ENCODE data around the gene SIGLEC8.
"Not testable (repeated sequence)": the region's sequence is repeated elsewhere in the genome, so short reads cannot be mapped to it uniquely, and the experiment has no call there.

The SIGLEC8 gene

DNA sequence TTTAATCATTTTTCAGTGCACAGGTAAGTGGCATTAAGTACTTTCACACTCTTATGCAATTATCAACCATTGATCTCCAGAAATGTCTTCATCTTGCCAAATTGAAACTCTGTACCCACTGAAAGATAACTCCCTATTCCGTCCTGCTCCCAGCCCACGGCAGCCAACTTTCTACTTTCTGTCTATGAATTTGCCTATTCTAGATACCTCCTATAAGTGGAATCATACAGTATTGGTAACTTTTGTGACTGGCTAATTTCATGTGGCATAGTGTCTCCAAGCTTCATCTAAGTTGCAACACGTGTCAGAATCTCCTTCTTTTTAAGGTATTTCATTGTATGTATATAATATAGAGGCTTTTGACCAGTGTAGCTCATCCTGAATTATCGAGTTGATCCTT lies 14.4 kb upstream of the SIGLEC8 start:
- DNase-seq, result no peak

DNA sequence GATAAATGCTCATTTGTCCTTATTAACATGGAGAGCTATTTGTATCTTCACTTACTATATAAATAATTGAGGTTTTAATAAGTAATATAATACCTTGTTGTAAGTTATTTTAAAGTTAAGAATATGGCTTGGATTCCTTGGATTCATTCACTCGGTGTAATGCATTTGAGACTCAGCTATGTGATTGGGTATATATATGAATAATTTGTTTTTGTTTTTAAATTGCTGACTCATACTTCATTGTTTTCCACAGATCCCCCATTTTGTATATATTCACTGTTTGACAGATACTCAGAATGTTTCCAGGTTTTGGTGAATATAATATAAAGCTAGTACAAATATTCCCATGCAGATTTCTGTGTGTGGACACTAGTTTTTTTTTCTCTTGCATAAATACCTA lies 13.3 kb upstream of the SIGLEC8 start:
- no peak for DNase-seq

DNA sequence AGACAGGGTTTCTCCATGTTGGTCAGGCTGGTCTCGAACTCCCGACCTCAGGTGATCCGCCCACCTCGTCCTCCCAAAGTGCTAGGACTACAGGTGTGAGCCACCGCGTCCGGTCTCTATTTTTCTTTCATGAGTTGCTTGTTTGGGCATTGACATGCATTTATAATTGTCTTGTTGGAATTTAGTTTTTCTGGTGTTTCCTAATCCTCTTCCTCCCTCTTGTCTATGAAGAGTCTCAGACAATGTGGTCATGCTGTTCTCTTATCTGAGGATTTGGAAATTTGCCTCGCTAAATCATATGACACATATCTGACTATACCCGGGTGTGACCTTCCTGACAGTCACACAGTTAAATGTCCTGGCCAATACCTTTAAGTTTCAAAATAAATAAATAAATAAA lies 12.7 kb upstream of the SIGLEC8 start:
- DNase-seq, result no peak

DNA sequence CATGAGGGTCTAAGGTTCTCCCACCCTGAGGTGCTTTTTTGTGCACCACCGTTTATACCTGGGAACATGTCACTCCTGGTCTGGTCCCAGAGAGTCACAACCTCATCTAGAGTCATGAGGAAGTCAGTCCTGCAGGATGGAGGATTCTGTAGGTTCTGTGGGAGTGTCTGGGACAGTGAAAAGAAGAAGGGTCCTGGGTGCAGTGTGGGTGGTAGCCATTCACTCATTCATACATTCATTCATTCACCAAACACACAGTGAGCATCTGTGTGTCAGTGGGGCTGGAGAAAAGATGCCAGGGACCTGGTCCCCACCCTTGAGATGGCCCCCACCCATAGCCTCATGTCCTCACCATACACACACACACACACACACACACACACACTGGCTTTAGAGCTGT lies 11.4 kb upstream of the SIGLEC8 start:
- no peak for DNase-seq

DNA sequence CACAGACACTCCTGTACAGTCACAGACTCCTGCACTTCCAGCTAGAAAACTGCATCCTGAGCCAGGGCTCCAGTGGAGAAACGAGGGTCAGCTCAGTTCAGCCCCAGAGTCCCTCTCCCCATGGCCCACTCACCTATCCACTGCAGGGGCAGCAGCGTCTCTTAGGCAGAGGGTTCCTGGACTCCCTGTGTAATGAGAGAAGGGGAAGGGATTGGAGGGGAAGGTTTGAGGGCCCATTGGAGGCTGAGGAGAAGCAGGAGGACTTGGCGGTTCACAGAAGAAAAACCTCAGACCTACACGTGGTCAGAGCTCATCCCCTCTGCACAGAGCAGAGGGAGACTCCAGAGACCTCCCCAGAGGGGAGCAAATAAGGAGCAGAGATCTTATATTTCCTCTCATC lies 10.9 kb upstream of the SIGLEC8 start:
- no peak for DNase-seq

DNA sequence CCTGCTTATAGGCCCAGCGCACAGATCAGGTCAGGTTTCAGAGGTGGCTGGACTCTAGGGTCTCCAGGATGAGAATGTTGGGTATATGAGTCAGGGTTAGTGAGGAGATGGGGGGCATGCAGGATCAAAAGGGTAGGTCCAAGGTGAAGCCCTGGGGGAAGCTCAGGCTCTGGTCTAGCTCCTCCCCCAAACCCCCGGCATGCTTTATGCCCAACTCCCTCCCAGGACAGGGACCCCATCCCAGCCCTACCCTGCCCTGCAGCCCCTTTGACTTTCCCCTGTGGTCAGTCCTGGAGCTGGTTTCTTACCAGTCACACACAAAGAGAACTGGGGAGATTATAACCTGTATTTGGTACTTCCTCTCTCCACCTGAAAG lies 10.3 kb upstream of the SIGLEC8 start:
- no peak for DNase-seq

DNA sequence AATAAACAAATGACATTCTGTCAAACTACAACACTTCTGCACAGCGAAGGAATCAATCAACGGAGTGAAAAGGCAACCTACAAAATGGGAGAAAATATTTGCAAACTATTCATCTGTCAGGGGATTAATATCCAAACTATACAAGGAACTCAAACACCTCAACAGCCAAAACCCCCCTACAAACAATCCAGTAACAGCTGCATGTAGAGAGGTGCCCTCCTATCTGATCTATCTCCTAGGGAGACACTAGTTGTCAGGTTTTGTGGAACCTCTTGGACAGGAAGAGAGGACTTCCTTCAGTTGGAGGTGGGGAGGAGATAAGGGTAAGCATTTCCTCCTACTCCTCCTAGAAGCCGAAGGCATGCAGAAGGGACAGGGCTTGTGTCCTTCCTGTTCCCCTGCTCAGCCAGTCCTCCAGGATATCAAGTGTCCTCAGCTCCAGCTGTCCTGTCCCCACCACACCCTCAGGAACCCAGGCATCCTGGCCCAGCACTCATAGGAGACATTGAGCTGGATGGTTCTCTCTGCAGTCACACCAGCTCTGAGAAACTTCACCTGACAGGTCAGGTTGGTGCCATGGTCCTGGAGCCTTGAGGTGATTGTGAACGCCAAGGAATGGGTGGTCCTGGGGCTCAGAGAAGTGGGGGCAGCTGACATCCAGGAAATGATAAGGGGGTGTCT lies 9.8 kb upstream of the SIGLEC8 start:
- DNase-seq, result no peak

DNA sequence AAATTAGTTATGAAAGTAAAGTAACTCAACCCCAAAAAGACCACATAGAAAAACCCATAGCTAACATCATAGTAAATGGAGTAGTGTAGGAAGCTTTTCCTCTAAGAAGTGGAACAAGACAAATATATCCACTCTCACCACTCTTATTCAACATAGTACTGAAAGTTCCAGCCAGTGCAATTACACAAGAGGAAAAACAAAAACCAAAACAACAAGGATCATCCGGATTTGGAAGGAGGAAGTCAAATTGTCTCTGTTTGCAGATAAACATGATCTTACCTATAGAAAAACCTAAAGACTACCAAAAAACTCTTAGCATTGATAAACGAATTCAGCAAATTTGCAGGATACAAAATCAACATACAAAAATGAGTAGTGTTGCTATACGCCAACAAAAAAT lies 8.5 kb upstream of the SIGLEC8 start:
- no peak for DNase-seq

DNA sequence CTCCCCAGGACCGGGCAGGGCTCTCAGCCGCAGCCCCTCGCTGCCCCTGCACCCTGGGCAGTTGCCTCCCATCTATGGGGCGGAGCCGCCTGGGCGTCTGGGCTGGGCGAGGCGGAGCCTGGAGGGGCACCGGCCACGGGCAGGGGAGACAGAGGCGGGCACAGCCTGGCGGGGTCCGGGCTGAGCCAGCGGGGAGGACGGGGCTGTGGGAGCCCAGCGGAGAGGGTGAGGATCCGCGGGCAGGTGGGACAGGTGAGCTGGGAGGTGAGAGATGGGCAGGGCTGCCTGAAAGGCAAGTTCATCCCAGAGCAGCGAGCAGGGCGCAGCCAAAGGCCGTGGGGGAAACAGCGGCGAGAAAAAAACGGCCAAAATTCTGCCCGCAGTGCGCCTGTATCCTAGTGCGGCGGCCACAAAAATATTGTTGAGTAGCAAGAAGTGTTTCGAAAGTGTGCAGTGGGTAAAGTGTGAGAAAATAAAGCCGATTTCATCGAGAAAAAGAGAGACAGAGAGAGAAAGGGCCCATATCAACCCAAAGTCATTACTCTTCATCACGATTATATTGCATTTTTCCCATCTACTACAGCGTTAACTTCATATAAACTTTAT lies 5.8 kb upstream of the SIGLEC8 start:
- DNase-seq, result not testable (repeated sequence)

DNA sequence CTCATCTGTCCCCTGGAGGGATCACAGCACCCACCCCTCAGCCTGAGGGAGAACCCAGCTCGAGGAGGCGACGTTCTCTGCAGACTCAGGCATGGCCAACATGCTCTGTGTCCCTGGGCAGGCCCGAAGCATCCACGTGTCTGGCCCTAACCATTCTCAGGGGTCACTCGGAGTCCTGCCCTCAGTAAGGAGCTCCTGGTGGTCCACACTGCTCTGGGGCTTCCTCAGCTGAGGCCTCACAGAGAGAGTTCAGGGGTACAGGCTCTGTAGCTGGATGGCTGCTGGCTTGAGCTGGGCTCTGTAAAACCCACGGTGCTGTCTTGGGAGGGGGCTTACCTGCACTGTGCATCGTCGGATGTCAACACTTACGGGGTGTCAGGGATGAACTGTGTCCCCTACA lies 4.4 kb upstream of the SIGLEC8 start:
- DNase-seq, result no peak

DNA sequence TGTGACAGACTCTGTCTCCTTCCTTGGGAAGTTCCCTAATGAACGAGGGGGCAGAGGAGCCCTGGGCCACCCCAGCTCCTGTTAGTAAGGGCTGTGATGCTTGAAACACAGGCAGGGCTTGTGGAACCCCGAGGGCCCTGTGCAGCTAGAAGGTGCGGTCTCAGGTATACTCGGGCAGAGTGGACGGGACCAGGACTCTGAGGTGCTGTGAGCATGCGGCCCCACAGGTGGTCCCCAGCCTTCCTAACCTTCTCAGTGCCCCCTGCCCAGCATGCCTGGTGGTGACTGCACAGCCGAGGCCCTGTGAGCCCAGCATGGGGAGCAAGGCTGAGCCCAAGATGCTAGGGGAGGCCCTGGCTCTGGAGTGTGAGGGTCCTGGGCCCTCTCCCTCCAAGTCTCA lies 4.0 kb upstream of the SIGLEC8 start:
- no peak for DNase-seq

DNA sequence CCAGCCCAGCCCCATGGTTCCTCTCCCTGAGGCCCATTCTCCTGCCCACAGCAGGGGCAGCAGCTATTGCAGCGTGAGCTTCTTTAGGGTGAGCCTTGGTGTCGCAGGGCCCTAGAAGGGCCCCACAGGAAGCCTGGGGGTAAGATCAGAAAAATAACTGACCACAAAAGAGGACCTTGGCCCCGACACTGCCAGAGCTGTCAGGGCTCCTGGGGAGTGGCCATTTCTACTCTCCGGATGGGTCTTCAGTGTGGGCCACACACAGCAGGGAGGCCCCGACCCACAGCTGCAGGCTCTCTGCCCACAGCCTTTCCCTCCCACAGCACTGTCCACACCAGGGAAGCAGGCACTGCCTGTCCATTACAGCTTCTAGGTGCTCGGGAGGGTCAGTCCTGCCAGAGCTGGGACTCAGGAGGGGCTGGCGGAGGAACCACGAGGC lies 3.5 kb upstream of the SIGLEC8 start:
- no peak for DNase-seq

DNA sequence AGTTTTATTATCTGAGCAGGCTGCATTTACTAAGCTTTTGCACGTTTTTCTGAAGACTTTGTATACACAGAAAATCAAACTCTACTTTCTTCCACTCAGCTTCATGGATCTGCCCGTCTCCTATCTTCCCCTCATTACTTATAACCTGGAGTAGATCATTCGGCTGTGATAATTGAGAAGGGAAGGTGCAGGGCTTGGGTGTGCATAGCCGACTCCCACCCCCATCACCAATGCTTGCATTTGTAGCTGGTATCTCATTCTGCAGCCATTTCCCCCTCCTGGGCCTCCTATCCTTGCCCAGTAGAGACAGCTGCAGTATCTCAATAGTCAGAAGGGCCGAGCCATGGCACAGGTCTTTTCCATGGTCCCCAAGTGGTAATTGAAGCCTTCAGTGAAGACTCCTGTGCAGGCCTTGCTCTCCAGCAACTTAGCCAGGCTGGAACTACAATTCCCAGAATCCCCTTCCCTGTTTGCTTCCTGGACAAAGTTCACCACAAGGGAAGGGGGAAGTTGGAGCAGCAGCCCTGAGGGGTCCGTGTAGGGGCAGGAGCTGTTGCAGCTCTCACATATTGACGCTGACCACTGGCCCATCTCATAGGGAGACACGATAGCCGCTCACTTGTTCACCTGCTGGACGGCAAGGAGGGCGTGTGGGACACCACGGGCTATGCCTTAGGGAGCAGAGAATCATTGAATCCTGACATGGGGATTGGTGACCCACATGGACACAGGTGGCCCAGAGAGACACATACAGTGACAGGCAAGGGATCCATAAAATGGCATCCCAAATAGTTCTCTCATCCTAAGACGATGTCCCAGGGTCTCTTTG lies 2.1 kb upstream of the SIGLEC8 start:
- DNase-seq, result no peak

DNA sequence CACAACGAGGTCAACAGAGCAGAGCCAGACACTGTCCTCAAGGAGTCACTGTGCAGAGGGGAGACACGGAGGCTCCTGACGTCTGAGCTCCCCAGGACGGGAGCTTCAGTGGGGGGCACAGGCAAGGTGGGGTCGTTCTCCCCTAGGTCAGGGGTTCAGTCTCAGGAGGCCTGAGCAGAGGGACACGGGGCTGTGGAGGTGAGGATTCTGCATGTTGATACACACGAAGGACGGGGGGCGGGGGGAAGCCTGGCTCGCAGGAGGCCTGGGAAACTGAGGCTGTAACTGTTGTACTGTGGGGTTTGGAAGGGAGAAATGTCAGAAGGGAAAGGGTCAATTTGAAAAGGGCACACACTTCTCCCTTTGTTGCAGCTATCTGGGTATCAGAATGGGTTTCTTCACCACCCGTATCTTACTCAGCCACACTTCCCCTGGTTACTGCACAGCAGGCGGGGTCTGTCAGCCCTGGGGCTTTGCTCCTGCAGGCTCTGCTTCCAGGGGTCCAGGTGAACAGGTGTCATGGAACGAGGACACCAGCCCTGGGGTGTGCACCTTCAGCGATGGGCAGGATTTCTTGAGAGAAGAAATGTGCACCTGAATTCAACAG lies 748 bp upstream of the SIGLEC8 start:
- DNase-seq, result no peak

DNA sequence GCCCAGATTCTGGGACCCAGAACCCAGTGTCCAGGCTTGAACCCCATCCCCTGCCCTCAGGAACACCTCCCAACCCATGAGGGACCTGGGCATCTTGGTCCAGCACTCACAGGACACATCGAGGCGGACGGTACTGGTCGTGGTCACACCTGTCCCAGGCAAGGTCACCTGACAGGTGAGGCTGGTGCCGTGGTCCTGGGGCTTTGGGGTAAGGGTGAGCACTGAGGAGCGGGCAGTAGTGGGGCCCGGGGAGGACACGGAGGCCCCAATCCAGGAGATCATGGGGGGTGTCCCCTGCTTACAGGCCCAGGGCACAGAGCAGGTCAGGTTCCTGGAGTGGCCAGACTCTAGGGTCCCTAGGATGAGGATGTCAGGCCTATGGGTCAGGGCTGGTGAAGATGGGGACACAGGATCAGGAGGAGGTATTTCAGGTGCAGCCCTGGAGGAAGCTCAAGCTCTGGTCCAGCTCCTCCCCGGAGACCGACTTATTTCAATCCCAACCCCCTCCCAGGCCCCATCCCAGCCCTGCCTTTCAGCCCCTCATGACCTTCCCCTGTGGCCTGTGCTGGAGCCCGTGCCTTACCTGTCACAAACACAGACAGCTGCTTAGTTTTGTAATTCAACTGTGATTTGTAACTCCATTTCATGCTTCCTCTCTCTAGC lies 772 bp downstream of the SIGLEC8 start:
- DNase-seq, result no peak

DNA sequence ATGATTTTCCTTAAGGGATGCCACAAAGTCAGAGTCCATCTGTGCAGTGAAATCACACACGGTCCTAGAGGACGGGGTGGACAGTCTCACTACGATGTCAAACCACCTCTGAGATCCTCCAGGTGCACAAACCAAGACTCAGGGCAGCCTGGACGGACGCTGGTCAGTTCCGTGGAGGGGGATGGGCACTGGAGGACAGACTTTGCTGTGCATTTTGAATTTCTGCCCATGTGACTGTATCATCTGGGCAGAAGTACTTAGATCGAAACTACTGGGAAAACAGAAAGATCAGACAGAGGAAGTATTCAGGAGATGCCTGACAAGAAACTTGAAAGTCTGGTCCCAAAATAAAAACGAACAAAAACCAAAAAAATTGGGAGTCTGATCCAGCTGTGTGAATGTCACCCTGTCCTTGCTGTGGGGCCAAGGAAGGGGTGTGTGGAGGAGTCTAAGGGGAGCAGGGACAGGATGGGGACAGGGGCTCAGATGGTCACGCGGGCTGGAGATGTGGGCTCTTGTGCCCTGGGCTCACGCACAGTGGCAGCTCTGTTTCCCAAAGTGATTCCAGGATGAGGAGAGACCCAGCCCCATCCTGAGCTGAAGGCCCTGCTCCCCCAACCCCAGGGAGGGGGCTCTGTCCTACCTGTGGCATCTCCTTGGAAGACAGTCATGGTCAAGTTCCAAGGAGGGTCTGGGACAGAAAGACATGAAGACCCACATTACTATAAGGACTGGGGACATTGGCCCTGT lies 1.5 kb downstream of the SIGLEC8 start:
- no peak for DNase-seq

DNA sequence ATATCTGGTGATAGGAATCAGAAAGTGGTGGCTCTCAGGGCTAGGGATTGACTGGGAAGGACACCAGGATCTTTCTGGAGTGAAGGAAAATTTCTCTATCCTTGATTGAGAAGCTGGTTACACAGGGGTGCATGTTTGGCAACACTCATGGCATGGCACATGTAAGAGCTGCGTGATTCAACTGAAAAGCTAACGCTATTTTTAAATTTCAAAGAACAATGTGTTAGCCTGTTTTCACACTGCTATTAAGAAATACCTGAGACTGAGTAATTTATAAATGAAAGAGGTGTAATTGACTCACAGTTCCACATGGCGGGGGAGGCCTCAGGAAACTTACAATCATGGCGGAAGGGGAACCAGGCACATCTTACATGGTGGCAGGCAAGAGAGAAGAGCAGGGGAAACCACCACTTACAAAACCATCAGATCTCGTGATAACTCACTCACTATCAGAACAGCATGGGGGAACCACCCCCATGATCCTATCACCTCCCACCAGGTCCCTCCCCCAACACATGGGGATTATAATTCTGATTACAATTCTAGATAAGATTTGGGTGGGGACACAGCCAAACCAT lies 7.4 kb downstream of the SIGLEC8 start:
- DNase-seq, result no peak

DNA sequence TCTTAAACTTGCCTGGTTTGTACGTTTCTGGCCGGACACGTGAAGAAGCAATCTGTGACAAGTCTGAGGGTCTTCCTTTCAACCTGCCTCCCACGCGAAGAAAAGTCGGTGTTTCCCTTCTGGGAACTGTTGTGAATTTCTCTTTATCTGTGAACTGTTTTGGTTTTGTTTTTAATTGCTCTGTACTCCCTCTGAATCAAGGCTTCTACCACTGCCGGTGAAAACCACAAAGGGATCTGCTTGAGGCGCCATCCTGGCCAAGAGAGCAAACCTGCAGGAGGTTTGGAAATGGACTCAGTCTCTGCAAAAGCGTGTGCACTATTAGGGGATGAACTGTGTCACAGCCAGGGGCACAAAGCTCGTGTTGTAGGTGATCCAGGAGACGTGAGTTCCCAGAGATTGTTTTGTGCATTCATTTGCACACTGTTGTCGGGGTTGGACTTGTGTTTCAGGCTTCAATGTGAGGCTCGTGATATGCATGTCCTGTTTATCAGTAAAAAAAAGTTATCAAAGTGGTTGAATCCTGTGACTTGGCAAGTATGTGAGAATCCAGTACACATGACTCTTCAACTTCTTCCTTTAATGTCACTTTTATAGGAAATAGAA lies 9.7 kb downstream of the SIGLEC8 start:
- no peak for DNase-seq

DNA sequence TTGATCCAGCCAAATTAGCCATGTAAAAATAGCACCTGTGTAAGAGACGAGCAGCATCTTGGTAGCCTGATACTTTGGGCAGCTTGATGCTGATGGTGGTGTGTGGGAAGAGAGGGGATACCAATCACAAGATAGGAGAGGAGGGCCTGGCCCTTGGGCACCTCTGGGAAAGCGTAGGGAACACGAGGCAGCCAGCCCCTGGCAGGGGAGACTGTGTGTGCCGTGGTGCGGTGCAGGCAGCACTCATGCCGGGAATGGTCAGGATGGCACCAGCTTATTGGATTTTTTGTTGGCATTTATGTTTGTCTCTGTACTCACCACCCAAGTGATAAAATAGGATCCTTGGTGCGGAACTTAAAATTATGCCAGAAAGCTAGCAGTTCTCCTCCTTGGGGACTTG lies 10.2 kb downstream of the SIGLEC8 start:
- DNase-seq, result no peak

DNA sequence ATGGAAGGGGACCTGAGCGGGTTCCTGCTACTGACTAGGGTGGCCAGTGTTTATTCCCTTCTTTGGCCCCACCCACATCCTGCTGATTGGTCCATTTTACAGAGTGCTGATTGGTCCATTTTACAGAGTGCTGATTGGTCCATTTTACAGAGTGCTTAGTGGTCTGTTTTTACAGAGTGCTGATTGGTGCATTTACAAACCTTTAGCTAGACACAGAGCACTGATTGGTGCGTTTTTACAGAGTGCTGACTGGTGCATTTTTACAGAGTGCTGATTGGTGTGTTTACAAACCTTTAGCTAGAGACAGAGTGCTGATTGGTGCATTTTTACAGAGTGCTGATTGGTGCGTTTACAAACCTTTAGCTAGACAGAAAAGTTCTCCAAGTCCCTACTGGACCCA lies 10.7 kb downstream of the SIGLEC8 start:
- not testable (repeated sequence) for DNase-seq
